H1 (cell line): ENCODE data around the gene MEP1A. TPM values are rescaled to one million over a fixed set of nuclear protein-coding genes. Genes with fewer than 3 reads are reported as not detected.

Source experiments
- CTCF ChIA-PET: fragments of 300-600 bp; sonication (Branson Sonifier 250); formaldehyde crosslinking; loops from one replicate; lab custom pipeline; 2021; ENCODE audit not compliant: partially characterized antibody; lab: Charles Lee
- POLR2A ChIA-PET: fragments of 300-600 bp; sonication (Branson Sonifier 250); formaldehyde crosslinking; loops from one replicate; lab custom pipeline; 2021; ENCODE audit warnings: inconsistent platforms; ENCODE audit not compliant: partially characterized antibody; lab: Charles Lee
- DNase-seq, 2 experiments: peaks; one replicate each; pipeline versions ENCODE4 v3.0.0 to v3.0.0-alpha.2; 2010 to 2022; ENCODE audit warnings: low spot score in 2 of 2, low read depth in 1 of 2, mixed read lengths in 1 of 2
- FAIRE-seq: peaks from 2 replicates; lab custom pipeline; 2011; peaks lifted over from hg19 to GRCh38; lab: Jason Lieb, UNC
- H2AFZ ChIP-seq: 2 replicates; pipeline ENCODE4 v1.8.1; 2012; ENCODE audit warnings: low read length, inconsistent platforms
- H2AK5ac ChIP-seq: 2 replicates; pipeline ENCODE4 v1.6.1; 2013; ENCODE audit warnings: low read depth, low read length
- H2BK120ac ChIP-seq: replicated peaks from 2 replicates; pipeline ENCODE3; 2013; ENCODE audit warnings: low read depth, low read length, inconsistent platforms
- H2BK12ac ChIP-seq: 2 replicates; pipeline ENCODE4 v1.6.1; 2013; ENCODE audit warnings: low read depth, low read length
- H2BK15ac ChIP-seq: 2 replicates; pipeline ENCODE4 v1.6.1; 2013; ENCODE audit warnings: low read length
- H2BK20ac ChIP-seq: 2 replicates; pipeline ENCODE4 v1.6.1; 2013; ENCODE audit warnings: low read length
- H2BK5ac ChIP-seq: 2 replicates; pipeline ENCODE4 v1.6.1; 2013; ENCODE audit warnings: low read depth, low read length
- H3K14ac ChIP-seq: 2 replicates; pipeline ENCODE4 v1.6.1; 2013; ENCODE audit warnings: inconsistent platforms; ENCODE audit not compliant: insufficient read length
- H3K18ac ChIP-seq: 2 replicates; pipeline ENCODE4 v1.6.1; 2013; ENCODE audit warnings: low read length; ENCODE audit errors: extremely low read depth
- H3K23ac ChIP-seq: 2 replicates; pipeline ENCODE4 v1.6.1; 2013; ENCODE audit warnings: inconsistent platforms; ENCODE audit not compliant: insufficient read length
- H3K23me2 ChIP-seq: 2 replicates; pipeline ENCODE4 v1.6.1; 2013; ENCODE audit warnings: low read depth, low read length
- H3K27ac ChIP-seq: 2 replicates; pipeline ENCODE4 v1.6.1; 2011; ENCODE audit warnings: low read depth, low read length, inconsistent platforms
- H3K27me3 ChIP-seq, 4 experiments: replicated peaks in 1 of 4; 1 replicate in 1 of 4; 2 replicates in 3 of 4; pipeline versions ENCODE4 v1.6.1 to v1.8.1; 2011 to 2013; ENCODE audit warnings: low read length in 3 of 4, mild to moderate bottlenecking in 3 of 4, inconsistent platforms in 2 of 4, mixed read lengths in 2 of 4, moderate library complexity in 1 of 4; ENCODE audit not compliant: control insufficient read depth in 3 of 4, insufficient read depth in 3 of 4; ENCODE audit errors: extremely low read depth in 1 of 4
- H3K36me3 ChIP-seq, 4 experiments: 2 replicates each; pipeline versions ENCODE4 v1.6.1 to v1.8.1; 2011 to 2013; ENCODE audit warnings: mild to moderate bottlenecking in 4 of 4, low read length in 3 of 4, moderate library complexity in 2 of 4, control low read depth in 1 of 4, inconsistent platforms in 1 of 4; ENCODE audit not compliant: insufficient read depth in 4 of 4, control insufficient read depth in 2 of 4
- H3K4ac ChIP-seq: replicated peaks from 2 replicates; pipeline ENCODE3; 2013; ENCODE audit warnings: low read length, low read depth, mixed read lengths, inconsistent platforms; ENCODE audit not compliant: insufficient read length
- H3K4me1 ChIP-seq, 4 experiments: replicated peaks in 1 of 4; 1 replicate in 1 of 4; 2 replicates in 3 of 4; pipeline versions ENCODE4 v1.6.1 to v1.8.1; 2011 to 2013; ENCODE audit warnings: low read length in 3 of 4, inconsistent platforms in 2 of 4, mixed read lengths in 1 of 4; ENCODE audit not compliant: insufficient read depth in 4 of 4, control insufficient read depth in 3 of 4
- H3K4me2 ChIP-seq, 2 experiments: 2 replicates each; pipeline versions ENCODE4 v1.6.1 to v1.8.1; 2011 to 2013; ENCODE audit warnings: low read depth in 2 of 2, low read length in 2 of 2, control low read depth in 1 of 2, inconsistent platforms in 1 of 2, mild to moderate bottlenecking in 1 of 2; ENCODE audit not compliant: insufficient read depth in 1 of 2
- H3K4me3 ChIP-seq, 4 experiments: fragments of 200-600, 300-600 bp in 1 of 4; sonication (generic), shearing (Covaris generic), sonication (Bioruptor Twin) in 1 of 4; 2 replicates each; pipeline versions ENCODE4 v1.5.1 to v1.8.1; 2011 to 2016; ENCODE audit warnings: low read length in 4 of 4, low read depth in 3 of 4, control low read depth in 2 of 4, inconsistent platforms in 2 of 4, mild to moderate bottlenecking in 2 of 4, mixed read lengths in 1 of 4, moderate library complexity in 1 of 4; ENCODE audit not compliant: insufficient read depth in 2 of 4; ENCODE audit errors: extremely low read depth in 1 of 4
- H3K56ac ChIP-seq: replicated peaks from 2 replicates; pipeline ENCODE3; 2013; ENCODE audit warnings: low read depth, mild to moderate bottlenecking, mixed read lengths, low read length, inconsistent platforms; ENCODE audit not compliant: insufficient read length
- H3K79me1 ChIP-seq: 2 replicates; pipeline ENCODE4 v1.6.1; 2013; ENCODE audit warnings: low read depth, low read length, control low read depth
- H3K79me2 ChIP-seq, 2 experiments: 2 replicates each; pipeline versions ENCODE4 v1.6.1 to v1.8.1; 2012 to 2013; ENCODE audit warnings: low read length in 2 of 2, mild to moderate bottlenecking in 2 of 2, inconsistent platforms in 1 of 2; ENCODE audit not compliant: insufficient read depth in 2 of 2, control insufficient read depth in 1 of 2
- H3K9ac ChIP-seq, 4 experiments: replicated peaks in 1 of 4; 1 replicate in 1 of 4; 2 replicates in 3 of 4; pipeline versions ENCODE4 v1.6.1 to v1.8.1; 2011 to 2013; ENCODE audit warnings: low read depth in 3 of 4, low read length in 3 of 4, control low read depth in 2 of 4, mild to moderate bottlenecking in 2 of 4, moderate library complexity in 2 of 4, inconsistent platforms in 1 of 4; ENCODE audit errors: extremely low read depth in 1 of 4
- H3K9me3 ChIP-seq, 2 experiments: 2 replicates each; pipeline versions ENCODE4 v1.6.1 to v1.8.1; 2012 to 2013; ENCODE audit warnings: mild to moderate bottlenecking in 2 of 2, moderate library complexity in 2 of 2, control low read depth in 1 of 2, inconsistent platforms in 1 of 2, low read depth in 1 of 2, low read length in 1 of 2, mixed read lengths in 1 of 2; ENCODE audit not compliant: insufficient read depth in 2 of 2
- H4K20me1 ChIP-seq, 2 experiments: replicated peaks in 1 of 2; 2 replicates each; pipeline versions ENCODE3 to v1.8.1; 2011 to 2013; ENCODE audit warnings: inconsistent platforms in 2 of 2, low read length in 2 of 2, mild to moderate bottlenecking in 1 of 2; ENCODE audit not compliant: insufficient read depth in 2 of 2, control insufficient read depth in 1 of 2
- H4K5ac ChIP-seq: 2 replicates; pipeline ENCODE4 v1.6.1; 2013; ENCODE audit warnings: low read length, low read depth, mixed read lengths, inconsistent platforms; ENCODE audit not compliant: insufficient read length
- H4K8ac ChIP-seq: 2 replicates; pipeline ENCODE4 v1.8.0; 2013; ENCODE audit warnings: mild to moderate bottlenecking, moderate library complexity, low read length, inconsistent platforms; ENCODE audit not compliant: insufficient read depth; ENCODE audit errors: extremely low read depth
- H4K91ac ChIP-seq: replicated peaks from 2 replicates; pipeline ENCODE3; 2013; ENCODE audit warnings: low read length, mixed read lengths, inconsistent platforms; ENCODE audit not compliant: insufficient read length
- EZH2 ChIP-seq: fragments of 200-600 bp; sonication (generic); IDR thresholded peaks from 2 replicates; pipeline ENCODE4 v1.7.1; 2012; ENCODE audit warnings: low read depth, mild to moderate bottlenecking, moderate library complexity, low read length, inconsistent platforms; ENCODE audit not compliant: severe bottlenecking
- WGBS, 2 experiments: shearing (Covaris generic) in 1 of 2; methylation state at CpG; one replicate each; pipeline versions ENCODE4 v1.1.6 to v1.1.7; 2013 to 2015; ENCODE audit warnings: low lambda C conversion rate in 2 of 2, mixed read lengths in 2 of 2, inconsistent platforms in 1 of 2, low coverage in 1 of 2, missing lambda C conversion rate in 1 of 2; ENCODE audit not compliant: insufficient replicate concordance in 2 of 2, insufficient coverage in 1 of 2, insufficient read length in 1 of 2; ENCODE audit errors: extremely low coverage in 1 of 2, missing lambda C conversion rate in 1 of 2; 5-methylcytosine and 5-hydroxymethylcytosine counted together
- polyA plus RNA-seq, 7 experiments: library from polyadenylated mRNA; depleted of rRNA in 3 of 7; stranded (reverse) in 5 of 7; unstranded in 2 of 7; fragments of >200 nt in 5 of 7; fragments of 200-250 nt in 2 of 7; gene quantifications; 1 replicate in 5 of 7; 2 replicates in 1 of 7; 4 replicates in 1 of 7; pipeline versions ENCODE4 v1.2.1 to v1.2.3, GENCODE V29; 2011 to 2013; ENCODE audit warnings: missing spikeins in 2 of 7, mixed read lengths in 2 of 7
- total RNA-seq: library from RNA; stranded (reverse); fragmentation: NEBNext Ultra II Directional; extraction: Animal tissue kit (Norgen Biotek cat#: 25700); gene quantifications from 2 replicates; pipeline ENCODE4 v1.2.1, GENCODE V29; 2021

Gene MEP1A
- total and polyA plus RNA-seq, 2 of the 8 experiments (the other 6 are each of a cell fraction or from before 2014, with no cell fraction given): 0.03 TPM; not detected in 1

DNA sequence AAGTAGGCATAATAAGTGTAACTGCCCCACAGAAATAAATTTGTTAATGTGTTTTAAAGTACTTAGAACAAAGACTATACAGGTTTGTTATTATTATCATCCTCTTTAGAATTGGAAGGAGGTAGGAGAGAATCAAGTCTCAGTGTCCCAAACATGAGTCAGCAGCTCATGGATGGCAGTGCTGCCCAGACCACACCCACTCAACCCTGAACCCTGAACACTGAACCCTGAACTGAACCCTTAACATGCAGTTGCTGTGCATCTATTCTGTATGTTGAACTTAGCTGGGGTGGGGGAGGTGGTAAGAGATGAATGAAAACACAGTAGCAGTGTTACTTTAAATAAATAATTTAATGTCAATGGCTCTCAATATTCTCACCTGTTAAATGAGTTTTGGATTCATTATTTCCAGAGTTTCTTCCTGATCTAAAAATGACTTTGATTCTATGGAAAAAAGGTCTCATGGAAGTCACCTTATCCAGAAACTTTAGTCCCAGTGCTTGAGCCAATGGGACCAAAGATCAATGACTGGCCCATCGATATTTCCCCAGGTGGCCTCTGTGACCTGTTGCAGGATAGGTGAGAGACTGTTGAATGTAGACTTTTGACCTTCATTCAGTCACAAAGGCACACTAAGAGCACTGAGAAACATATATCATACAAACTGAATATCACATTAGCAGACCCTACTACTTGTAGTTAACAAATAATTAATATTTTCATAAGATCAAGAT lies 49.6 kb upstream of the MEP1A start:
- Histone ChIP-seq H4K5ac (no peak overlapping the region), H2BK120ac (no peak overlapping the region), H3K56ac (no peak overlapping the region), H4K8ac (no peak overlapping the region), H3K23ac (no peak overlapping the region), H2BK15ac (no peak overlapping the region), H3K9me3 (no peaks in the 10 kb centered on the region), H2BK20ac (no peak overlapping the region), H3K9ac (no peak overlapping the region), H2AFZ (no peak overlapping the region), H3K79me1 (no peaks in the 10 kb centered on the region), H4K20me1 (no peaks in the 10 kb centered on the region), H3K18ac (no peak overlapping the region), H3K4me3 (no peak overlapping the region), H2BK5ac (no peak overlapping the region), H3K14ac (no peak overlapping the region), H2BK12ac (no peak overlapping the region), H3K79me2 (no peaks in the 10 kb centered on the region), H3K27ac (no peak overlapping the region), H4K91ac (no peak overlapping the region), H3K27me3 (no peaks in the 10 kb centered on the region), H2AK5ac (no peak overlapping the region), H3K36me3 (no peaks in the 10 kb centered on the region), H3K4me1 (peaks cover 0 to 6% (median 2%) of the 10 kb centered on the region in 4 experiments; a peak in 4 of 7 replicates), H3K4ac (no peak overlapping the region), H3K23me2 (no peaks in the 10 kb centered on the region), H3K4me2 (no peak overlapping the region)
- WGBS, 2 experiments: 82% methylated on average over 1 of the region's 1 CpG; no CpG with 5 or more reads in 1 of the 2 experiments
- no peak for TF ChIP-seq EZH2
- ChIA-PET CTCF (interaction anchor here (1.9 kb wide), 1 partner anchor 10 kb away, joined by 13 read pairs; no protein-coding TSS in a partner anchor), POLR2A (no interaction called here)
- FAIRE-seq (no peak), DNase-seq (no peak)
